ENCODE measurements around the gene MRPL53.

DNA sequence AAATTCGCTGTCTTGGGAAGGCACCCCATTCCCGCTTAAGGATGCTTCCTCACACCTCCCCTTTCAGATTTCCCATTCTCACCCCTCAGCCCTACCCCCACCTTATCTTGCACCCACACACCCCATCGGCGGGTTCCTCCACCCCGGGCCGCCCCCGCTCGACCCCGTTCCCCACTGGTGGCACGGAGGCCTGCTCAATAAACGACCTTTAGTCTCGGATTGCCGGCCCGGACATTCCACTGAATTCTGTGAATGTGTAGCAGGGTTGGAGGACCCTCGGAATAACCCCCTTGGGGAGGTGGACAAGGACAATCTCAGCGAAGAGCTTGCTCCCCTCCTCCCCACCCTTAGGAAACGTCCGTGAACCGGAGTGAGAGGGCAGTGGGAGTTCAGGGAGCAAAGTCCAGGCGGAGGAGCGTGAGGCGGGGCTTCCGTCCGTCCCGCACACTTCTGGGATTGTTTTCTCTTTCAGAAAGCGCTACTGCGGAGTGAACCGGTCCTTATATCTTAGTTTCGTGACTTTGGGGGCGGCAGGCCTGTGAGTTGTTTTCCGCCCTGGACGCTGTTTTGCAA lies 29.8 kb upstream of the MRPL53 start:
- TF ChIP-seq, protein P1, sequence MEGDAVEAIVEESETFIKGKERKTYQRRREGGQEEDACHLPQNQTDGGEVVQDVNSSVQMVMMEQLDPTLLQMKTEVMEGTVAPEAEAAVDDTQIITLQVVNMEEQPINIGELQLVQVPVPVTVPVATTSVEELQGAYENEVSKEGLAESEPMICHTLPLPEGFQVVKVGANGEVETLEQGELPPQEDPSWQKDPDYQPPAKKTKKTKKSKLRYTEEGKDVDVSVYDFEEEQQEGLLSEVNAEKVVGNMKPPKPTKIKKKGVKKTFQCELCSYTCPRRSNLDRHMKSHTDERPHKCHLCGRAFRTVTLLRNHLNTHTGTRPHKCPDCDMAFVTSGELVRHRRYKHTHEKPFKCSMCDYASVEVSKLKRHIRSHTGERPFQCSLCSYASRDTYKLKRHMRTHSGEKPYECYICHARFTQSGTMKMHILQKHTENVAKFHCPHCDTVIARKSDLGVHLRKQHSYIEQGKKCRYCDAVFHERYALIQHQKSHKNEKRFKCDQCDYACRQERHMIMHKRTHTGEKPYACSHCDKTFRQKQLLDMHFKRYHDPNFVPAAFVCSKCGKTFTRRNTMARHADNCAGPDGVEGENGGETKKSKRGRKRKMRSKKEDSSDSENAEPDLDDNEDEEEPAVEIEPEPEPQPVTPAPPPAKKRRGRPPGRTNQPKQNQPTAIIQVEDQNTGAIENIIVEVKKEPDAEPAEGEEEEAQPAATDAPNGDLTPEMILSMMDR (IDR thresholded peaks at IDR 0.05): no peak
- no peak for TF ChIP-seq TCF7L2 (IDR thresholded peaks at IDR 0.05; ENCODE audit: low read depth, low read length)

Data from Panc1 (cell line).